Measurements from ENCODE around the gene SDK2.

Gene SDK2

GRCh38 chr17:73390221-73390620 is 254.0 kb downstream of the SDK2 start:
- no peak for DNase-seq (ENCODE audit: low read depth)

GRCh38 chr17:73389411-73389810 is 254.8 kb downstream of the SDK2 start:
- DNase-seq (ENCODE audit: low read depth), result no peak

- no peak for DNase-seq (ENCODE audit: low read depth)
These were observed 255.7 kb downstream of the SDK2 start for GRCh38 chr17:73388578-73388905.

- DNase-seq (ENCODE audit: low read depth), result peak; percentile 64
These were observed 256.3 kb downstream of the SDK2 start for GRCh38 chr17:73387746-73388577.

- no peak for DNase-seq (ENCODE audit: low read depth)
These were observed 257.7 kb downstream of the SDK2 start for GRCh38 chr17:73386561-73386960.

GRCh38 chr17:73384926-73385325 is 259.3 kb downstream of the SDK2 start:
- DNase-seq (ENCODE audit: low read depth), result no peak

- DNase-seq (ENCODE audit: low read depth), result no peak
These were observed 263.7 kb downstream of the SDK2 start for GRCh38 chr17:73380439-73381106.

- no peak for DNase-seq (ENCODE audit: low read depth)
These were observed 264.4 kb downstream of the SDK2 start for GRCh38 chr17:73379826-73380225.

- no peak for DNase-seq (ENCODE audit: low read depth)
These were observed 265.2 kb downstream of the SDK2 start for GRCh38 chr17:73378974-73379470.

GRCh38 chr17:73376636-73377035 is 267.6 kb downstream of the SDK2 start:
- DNase-seq (ENCODE audit: low read depth), result no peak

- DNase-seq (ENCODE audit: low read depth), result no peak
These were observed 268.1 kb downstream of the SDK2 start for GRCh38 chr17:73376152-73376551.

- DNase-seq (ENCODE audit: low read depth), result no peak
These were observed 272.4 kb downstream of the SDK2 start for GRCh38 chr17:73371836-73372235.

GRCh38 chr17:73371285-73371684 is 273.0 kb downstream of the SDK2 start:
- peak; percentile 89 for DNase-seq (ENCODE audit: low read depth)

- DNase-seq (ENCODE audit: low read depth), result peak; percentile 77
These were observed 274.3 kb downstream of the SDK2 start for GRCh38 chr17:73369817-73370490.

- no peak for DNase-seq (ENCODE audit: low read depth)
These were observed 275.1 kb downstream of the SDK2 start for GRCh38 chr17:73369111-73369521.

GRCh38 chr17:73368085-73368631 is 276.1 kb downstream of the SDK2 start:
- no peak for DNase-seq (ENCODE audit: low read depth)

- no peak for DNase-seq (ENCODE audit: low read depth)
These were observed 278.2 kb downstream of the SDK2 start for GRCh38 chr17:73365906-73366623.

GRCh38 chr17:73365301-73365874 is 278.9 kb downstream of the SDK2 start:
- DNase-seq (ENCODE audit: low read depth), result no peak

- DNase-seq (ENCODE audit: low read depth), result no peak
These were observed 280.1 kb downstream of the SDK2 start for GRCh38 chr17:73364155-73364522.

- no peak for DNase-seq (ENCODE audit: low read depth)
These were observed 280.6 kb downstream of the SDK2 start for GRCh38 chr17:73363442-73364154.

- DNase-seq (ENCODE audit: low read depth), result no peak
These were observed 281.5 kb downstream of the SDK2 start for GRCh38 chr17:73362697-73363096.

All from EH (cell line).